Measurements from ENCODE around the gene OR4K5.
"Not testable (repeated sequence)": the region's sequence is repeated elsewhere in the genome, so short reads cannot be mapped to it uniquely, and the experiment has no call there.

Gene OR4K5, protein sequence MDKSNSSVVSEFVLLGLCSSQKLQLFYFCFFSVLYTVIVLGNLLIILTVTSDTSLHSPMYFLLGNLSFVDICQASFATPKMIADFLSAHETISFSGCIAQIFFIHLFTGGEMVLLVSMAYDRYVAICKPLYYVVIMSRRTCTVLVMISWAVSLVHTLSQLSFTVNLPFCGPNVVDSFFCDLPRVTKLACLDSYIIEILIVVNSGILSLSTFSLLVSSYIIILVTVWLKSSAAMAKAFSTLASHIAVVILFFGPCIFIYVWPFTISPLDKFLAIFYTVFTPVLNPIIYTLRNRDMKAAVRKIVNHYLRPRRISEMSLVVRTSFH

DNA sequence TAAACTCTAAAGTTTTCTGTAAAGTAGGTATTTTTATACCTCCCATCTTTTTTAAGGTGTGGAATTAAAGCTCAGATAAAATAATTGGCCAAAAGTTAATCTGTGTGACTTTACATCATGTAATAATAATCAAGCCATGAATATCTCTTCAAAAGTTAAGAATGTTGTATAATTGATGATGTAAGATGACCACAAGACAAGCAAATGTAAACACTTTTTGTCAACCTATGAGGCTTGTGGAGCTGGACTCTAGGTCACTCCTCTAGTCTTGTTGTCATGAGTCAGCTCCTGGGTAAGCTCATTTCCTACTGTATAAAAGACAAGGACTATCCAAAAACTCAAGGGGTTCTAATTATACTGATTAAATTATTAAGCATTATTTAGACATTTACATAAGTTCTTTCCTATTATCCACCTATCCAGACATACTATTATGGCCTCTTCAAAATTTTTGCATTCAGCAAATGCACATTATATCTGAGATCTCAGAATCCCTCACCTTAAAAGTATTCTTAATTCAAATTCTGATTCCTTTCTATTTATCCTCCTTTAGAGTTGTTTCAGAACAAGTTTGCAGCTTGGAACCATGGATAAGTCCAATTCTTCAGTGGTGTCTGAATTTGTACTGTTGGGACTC lies at the start of gene OR4K5:
Gene OR4K5, plus strand, starts transcription at position 587 of the 637 bp plus-strand sequence. Its CDS starts 0 bp downstream, at position 587.
- no peak for DNase-seq (ENCODE audit: low read depth)

DNA sequence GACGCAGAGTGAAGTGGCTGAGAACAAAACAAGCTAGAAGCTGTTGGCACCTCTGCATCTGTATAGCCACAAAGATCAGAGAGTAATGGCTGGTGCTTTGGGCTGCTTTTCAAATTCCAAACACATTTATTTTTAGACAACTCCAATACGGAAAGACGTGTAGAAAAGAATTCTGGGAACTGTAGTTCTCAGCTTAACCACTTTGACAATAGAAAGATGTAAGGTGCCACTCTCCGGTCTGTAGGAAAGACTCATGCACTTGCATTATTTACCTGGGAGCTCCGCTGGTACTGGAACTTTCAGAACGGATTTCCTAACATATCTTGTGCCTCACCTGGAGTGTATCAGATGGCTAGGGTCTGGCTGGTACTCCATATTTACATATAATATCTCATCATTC lies 47.2 kb upstream of the OR4K5 start:
- DNase-seq (ENCODE audit: low read depth): no peak

- DNase-seq (ENCODE audit: low read depth): no peak
Measured at GRCh38 chr14:19874842-19875241, 45.6 kb upstream of the OR4K5 start, which contains the start of gene OR4K2. Gene OR4K2, plus strand, starts transcription at chr14:19875142. Its CDS starts 1,126 bp downstream, at chr14:19876268.

DNA sequence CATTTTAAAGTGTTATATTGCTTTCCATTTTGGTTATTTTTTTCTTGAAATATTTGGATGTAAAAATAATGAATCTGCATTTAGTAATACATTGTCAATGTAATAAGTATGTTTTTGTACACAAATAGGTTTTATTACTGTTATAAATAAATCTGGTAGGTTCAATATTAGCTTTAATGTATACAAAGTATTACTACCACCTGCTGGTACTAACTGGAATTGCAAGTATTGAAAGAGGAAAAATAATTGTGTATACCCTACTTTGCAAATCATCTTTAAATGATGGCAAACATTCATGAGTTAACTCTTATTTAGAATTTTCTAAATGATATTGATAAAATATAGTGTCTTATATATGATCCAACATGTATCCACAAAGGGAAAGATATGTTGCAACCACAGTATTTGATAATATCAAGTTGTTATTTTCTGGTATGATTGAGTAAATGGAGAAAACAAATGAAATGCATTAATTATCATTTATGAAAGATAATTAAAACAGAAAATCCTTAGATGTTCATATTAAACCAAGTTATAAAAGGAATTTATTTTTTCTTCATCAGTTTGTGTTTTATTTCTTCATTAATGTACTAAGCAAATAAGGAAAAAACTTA lies 42.3 kb upstream of the OR4K5 start:
- DNase-seq (ENCODE audit: low read depth): peak; percentile 15

DNA sequence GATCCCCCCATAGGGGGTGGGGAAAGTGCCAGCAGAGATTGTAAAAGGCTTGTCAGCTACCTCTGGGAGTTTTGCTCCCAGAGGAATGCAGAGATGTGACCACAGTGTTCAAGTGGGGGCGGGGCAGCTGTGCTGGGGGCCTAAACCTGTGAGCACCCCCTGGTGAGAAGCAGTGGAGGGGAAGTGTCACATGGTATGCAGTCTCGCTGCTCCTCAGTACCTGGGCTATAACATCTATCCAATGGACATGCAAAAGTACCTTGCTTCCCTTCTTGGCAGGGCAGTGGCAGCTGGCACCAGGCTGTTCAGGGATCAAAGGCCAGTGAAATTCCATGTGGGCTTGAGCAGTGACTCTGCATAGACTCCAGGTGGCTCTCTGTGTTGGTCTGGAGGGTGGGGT lies 25.1 kb upstream of the OR4K5 start:
- DNase-seq (ENCODE audit: low read depth): no peak

GRCh38 chr14:19900999-19901398 lies 19.4 kb upstream of the OR4K5 start:
- no peak for DNase-seq (ENCODE audit: low read depth)

DNA sequence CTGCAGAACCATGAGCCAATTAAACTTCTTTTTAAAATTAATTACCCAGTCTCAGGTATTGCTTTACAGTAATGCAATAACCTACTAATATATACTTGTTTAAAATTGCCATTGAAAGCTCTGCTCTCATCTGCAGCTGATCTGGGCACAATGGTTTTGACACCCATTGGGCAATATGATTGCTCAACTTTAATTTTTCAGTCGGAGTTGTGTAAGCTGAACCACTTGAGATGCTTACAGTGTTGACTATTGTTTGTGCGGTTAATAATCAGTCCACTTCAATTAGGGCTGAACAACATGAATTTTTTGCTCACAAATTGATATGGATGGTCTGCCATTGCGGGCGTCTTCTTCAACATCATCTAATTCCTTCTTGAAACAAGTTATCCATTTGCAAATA lies 18.0 kb upstream of the OR4K5 start:
- no peak for DNase-seq (ENCODE audit: low read depth)

GRCh38 chr14:19906665-19907064 lies 13.7 kb upstream of the OR4K5 start:
- DNase-seq (ENCODE audit: low read depth): no peak

DNA sequence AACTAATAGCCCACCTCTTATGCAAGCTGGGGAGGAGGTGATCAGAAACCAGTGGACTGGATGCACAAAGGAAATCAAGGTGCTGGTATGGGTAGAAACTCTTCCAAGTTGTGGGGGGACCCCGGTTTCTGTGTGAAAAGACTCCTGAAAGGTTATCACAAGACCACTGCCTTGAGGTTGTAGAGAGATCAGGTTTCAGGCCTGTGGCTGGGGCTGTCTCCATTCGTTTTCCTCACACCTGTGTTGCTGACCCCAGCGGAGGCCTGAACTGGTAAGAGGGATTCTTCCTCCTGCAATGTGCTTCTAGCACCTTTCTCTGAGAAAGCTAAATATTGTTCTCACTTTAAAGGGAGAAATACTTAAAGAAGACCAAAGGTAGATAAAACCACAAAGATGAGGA lies 9.3 kb upstream of the OR4K5 start:
- DNase-seq (ENCODE audit: low read depth): no peak

GRCh38 chr14:19917243-19917642 lies 3.2 kb upstream of the OR4K5 start:
- DNase-seq (ENCODE audit: low read depth): no peak

DNA sequence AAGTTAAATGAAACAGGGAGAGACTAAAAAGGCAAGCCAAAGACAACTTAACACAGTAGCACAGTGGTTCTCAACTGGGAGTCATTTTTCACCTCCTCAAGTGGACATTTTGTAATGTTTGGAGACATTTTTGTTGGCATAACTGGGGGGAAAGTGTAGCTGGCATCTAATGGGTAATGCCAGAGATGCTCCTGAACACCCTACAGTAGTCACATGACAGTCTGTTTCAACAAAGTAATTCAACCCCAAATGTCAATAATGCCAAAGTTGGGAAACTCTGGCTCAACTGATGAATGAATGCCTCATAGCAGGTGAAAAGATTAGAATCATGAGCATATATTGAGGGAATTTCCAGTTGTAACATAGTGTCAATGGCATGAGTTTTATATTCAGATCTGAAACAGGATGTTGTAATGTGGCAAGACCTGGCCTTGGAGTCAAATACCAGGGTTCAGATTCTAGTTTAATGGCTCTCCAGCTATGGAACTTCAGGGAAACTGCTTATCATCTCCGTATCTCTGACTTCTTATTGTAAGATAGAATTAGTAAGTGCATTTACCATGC lies 2.4 kb upstream of the OR4K5 start:
- no peak for DNase-seq (ENCODE audit: low read depth)

- no peak for DNase-seq (ENCODE audit: low read depth)
Measured at GRCh38 chr14:19918553-19919264, 1.7 kb upstream of the OR4K5 start.

GRCh38 chr14:19930617-19931016 lies 10.2 kb downstream of the OR4K5 start, which contains the start of gene OR4K1:
Gene OR4K1, plus strand, starts transcription at chr14:19930917. Its CDS starts 4,750 bp downstream, at chr14:19935667.
- no peak for DNase-seq (ENCODE audit: low read depth)

DNA sequence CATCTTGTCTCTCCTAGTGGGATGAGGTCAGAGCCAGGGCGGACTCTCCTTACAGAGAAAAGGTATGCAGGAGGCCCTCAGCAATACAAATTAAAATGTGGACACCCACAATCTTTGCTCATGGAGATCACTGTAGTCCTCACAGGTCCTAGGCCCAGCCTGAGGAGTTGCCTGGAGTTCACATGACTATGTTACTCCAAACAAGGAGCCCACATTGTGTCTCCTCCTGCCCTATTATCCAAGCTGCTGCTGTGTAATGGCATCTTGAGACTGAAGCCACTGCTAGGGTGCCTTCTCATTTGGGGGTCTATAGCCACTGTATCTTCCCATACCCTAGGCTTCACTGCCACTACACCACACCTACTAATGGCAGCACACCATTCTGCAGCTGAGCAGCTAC lies 21.3 kb downstream of the OR4K5 start:
- no peak for DNase-seq (ENCODE audit: low read depth)

DNA sequence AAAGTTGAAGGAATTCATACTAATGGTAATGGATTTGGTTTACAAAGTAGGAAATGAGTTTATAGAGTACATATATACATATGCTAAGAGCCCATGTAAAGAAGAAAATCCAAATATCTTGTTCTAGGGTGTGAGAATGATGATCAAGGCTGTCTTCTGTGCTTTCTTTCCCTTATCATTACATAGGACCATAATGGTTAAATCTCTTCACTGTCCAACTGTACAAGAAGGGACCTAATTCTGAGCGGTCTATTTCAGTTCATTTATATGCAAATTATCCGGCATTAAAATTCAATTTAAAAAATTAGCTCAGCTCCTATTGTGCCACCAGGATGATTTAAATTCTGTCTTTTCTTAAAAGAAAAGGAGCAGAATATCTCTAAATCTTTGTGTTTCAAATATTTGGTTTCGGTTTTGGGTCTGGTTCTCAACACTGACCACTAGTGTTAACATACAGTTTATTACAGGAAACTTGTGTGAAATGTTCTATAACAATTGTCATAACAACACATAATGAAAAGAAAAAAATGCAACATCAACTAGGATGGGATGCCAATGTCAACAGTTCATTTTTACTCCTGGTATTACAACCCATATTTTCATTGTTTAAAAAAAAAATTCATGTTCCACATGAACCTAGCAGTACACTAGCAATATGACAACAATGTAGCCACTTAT lies 27.1 kb downstream of the OR4K5 start:
- DNase-seq (ENCODE audit: low read depth): no peak

- DNase-seq (ENCODE audit: low read depth): no peak
Measured at GRCh38 chr14:19949218-19949617, 28.8 kb downstream of the OR4K5 start.

DNA sequence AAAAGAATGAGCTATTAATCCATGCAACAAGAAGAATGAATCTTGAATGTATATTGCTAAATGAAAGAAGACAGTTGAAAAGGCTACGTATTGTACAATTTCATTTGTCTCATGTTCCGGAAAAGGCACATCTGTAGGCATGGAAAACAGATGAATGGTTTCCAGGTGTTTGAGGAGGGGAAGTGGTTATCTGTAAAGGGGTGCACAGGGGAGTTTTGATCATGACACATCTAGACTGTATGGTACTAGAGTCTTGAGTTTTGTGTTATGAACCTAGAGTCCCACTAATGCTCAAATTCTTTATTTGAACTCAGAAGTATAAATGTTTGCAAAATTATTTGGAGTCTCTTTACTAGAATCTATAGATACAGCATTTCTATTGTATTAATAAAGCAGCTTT lies 49.3 kb downstream of the OR4K5 start:
- not testable (repeated sequence) for DNase-seq (ENCODE audit: low read depth)
